WTC11 (cell line): ENCODE results near the gene NDC1. TPM values are rescaled to one million over a fixed set of nuclear protein-coding genes. Genes with fewer than 3 reads are reported as not detected.

Source experiments
- ATAC-seq: fragments of 200-7000 bp; cut with Tn5 transposase; 2 replicates; pipeline ENCODE4 v1.10.0; 2021; ENCODE audit warnings: mild to moderate bottlenecking, moderate library complexity
- CTCF ChIA-PET: fragments of 300-600 bp; sonication (Branson Sonifier 250); formaldehyde crosslinking; loops from one replicate; lab custom pipeline; 2021; ENCODE audit warnings: antibody characterized with exemption; lab: Charles Lee
- POLR2A ChIA-PET: fragments of 350-600 bp; sonication (Branson Sonifier 250); formaldehyde crosslinking; loops from one replicate; lab custom pipeline; 2021; ENCODE audit warnings: antibody characterized with exemption; lab: Charles Lee
- DNase-seq: peaks from one replicate; pipeline ENCODE4 v3.0.0; 2021; ENCODE audit warnings: low spot score
- H3K27ac Mint-ChIP-seq: 2 replicates; pipeline ENCODE4 v1.8.0; 2021; ENCODE audit warnings: mixed read lengths
- H3K27me3 Mint-ChIP-seq: 2 replicates; pipeline ENCODE4 v1.8.0; 2021; ENCODE audit warnings: low read depth, mild to moderate bottlenecking, moderate library complexity, mixed read lengths
- H3K36me3 Mint-ChIP-seq: 2 replicates; pipeline ENCODE4 v1.8.0; 2021; ENCODE audit warnings: mixed read lengths
- H3K4me1 Mint-ChIP-seq: 2 replicates; pipeline ENCODE4 v1.8.0; 2022; ENCODE audit warnings: mixed read lengths
- H3K4me3 Mint-ChIP-seq: 2 replicates; pipeline ENCODE4 v1.8.0; 2021; ENCODE audit warnings: mild to moderate bottlenecking, moderate library complexity, mixed read lengths
- H3K9me3 Mint-ChIP-seq: 2 replicates; pipeline ENCODE4 v1.8.0; 2021; ENCODE audit warnings: mixed read lengths
- ATF2 ChIP-seq: sonication (generic); formaldehyde crosslinking; IDR thresholded peaks from 2 replicates; pipeline ENCODE4 v1.8.1; 2022; ENCODE audit warnings: low read depth, missing genetic modification reagents, borderline replicate concordance
- CREM ChIP-seq: sonication (generic); formaldehyde crosslinking; IDR thresholded peaks from 2 replicates; pipeline ENCODE4 v1.8.1; 2022; ENCODE audit warnings: mild to moderate bottlenecking, missing genetic modification reagents, moderate library complexity
- FOXJ3 ChIP-seq: sonication (generic); formaldehyde crosslinking; IDR thresholded peaks from 2 replicates; pipeline ENCODE4 v1.9.0; 2021; ENCODE audit warnings: missing genetic modification reagents, mild to moderate bottlenecking, borderline replicate concordance
- HMGA2 ChIP-seq: fragments of 250-450 bp; sonication (Bioruptor Pico); IDR thresholded peaks from 2 replicates; pipeline ENCODE4 v1.4.0; 2021; ENCODE audit warnings: mild to moderate bottlenecking, moderate library complexity
- JUN ChIP-seq: sonication (generic); formaldehyde crosslinking; IDR thresholded peaks from 2 replicates; pipeline ENCODE4 v1.8.0; 2023; ENCODE audit warnings: mild to moderate bottlenecking, missing genetic modification reagents
- MAX ChIP-seq: sonication (generic); formaldehyde crosslinking; IDR thresholded peaks from 2 replicates; pipeline ENCODE4 v1.8.0; 2022; ENCODE audit warnings: mild to moderate bottlenecking, missing genetic modification reagents
- MXD4 ChIP-seq: fragments of 250-450 bp; sonication (Bioruptor Pico); IDR thresholded peaks from 2 replicates; pipeline ENCODE4 v1.8.0; 2021; ENCODE audit warnings: mild to moderate bottlenecking, moderate library complexity, borderline replicate concordance
- NFYB ChIP-seq: sonication (generic); formaldehyde crosslinking; conservative IDR thresholded peaks from 2 replicates; pipeline ENCODE4 v1.8.0; 2022; ENCODE audit warnings: low read depth, missing genetic modification reagents
- OVOL2 ChIP-seq: fragments of 250-450 bp; sonication (Bioruptor Pico); IDR thresholded peaks from 2 replicates; pipeline ENCODE4 v1.9.0; 2021; ENCODE audit warnings: mild to moderate bottlenecking, borderline replicate concordance
- PREB ChIP-seq: sonication (generic); formaldehyde crosslinking; IDR thresholded peaks from 2 replicates; pipeline ENCODE4 v1.8.1; 2022; ENCODE audit warnings: mild to moderate bottlenecking, missing genetic modification reagents, moderate library complexity, borderline replicate concordance
- RELA ChIP-seq: sonication (generic); formaldehyde crosslinking; IDR thresholded peaks from 2 replicates; pipeline ENCODE4 v1.8.1; 2022; ENCODE audit warnings: missing genetic modification reagents, mild to moderate bottlenecking, borderline replicate concordance
- SMAD4 ChIP-seq: sonication (generic); formaldehyde crosslinking; IDR thresholded peaks from 2 replicates; pipeline ENCODE4 v1.8.0; 2022; ENCODE audit warnings: mild to moderate bottlenecking, missing genetic modification reagents
- SOX15 ChIP-seq: fragments of 250-450 bp; sonication (Bioruptor Pico); IDR thresholded peaks from 2 replicates; pipeline ENCODE4 v1.9.0; 2021; ENCODE audit warnings: mild to moderate bottlenecking
- TCF7 ChIP-seq: sonication (generic); formaldehyde crosslinking; IDR thresholded peaks from 2 replicates; pipeline ENCODE4 v1.8.0; 2022; ENCODE audit warnings: mild to moderate bottlenecking, low read depth, missing genetic modification reagents, moderate library complexity
- USF1 ChIP-seq: sonication (generic); formaldehyde crosslinking; IDR thresholded peaks from 2 replicates; pipeline ENCODE4 v1.8.0; 2022; ENCODE audit warnings: mild to moderate bottlenecking, missing genetic modification reagents
- ZNF396 ChIP-seq: fragments of 250-450 bp; sonication (Bioruptor Pico); IDR thresholded peaks from 2 replicates; pipeline ENCODE4 v1.8.0; 2021; ENCODE audit warnings: mild to moderate bottlenecking, moderate library complexity, borderline replicate concordance
- ZNF423 ChIP-seq: fragments of 250-450 bp; sonication (Bioruptor Pico); IDR thresholded peaks from 2 replicates; pipeline ENCODE4 v2.1.2; 2022; ENCODE audit warnings: mild to moderate bottlenecking, moderate library complexity
- total RNA-seq: library from RNA; stranded (reverse); gene quantifications from 3 replicates; pipeline ENCODE4 v1.2.3, GENCODE V29; 2021
- TF ChIP-seq, protein P1 (sequence below): fragments of 250-450 bp; sonication (Bioruptor Pico); IDR thresholded peaks from 2 replicates; pipeline ENCODE4 v1.9.0; 2021; ENCODE audit warnings: mild to moderate bottlenecking
- TF ChIP-seq, protein P2 (sequence below): fragments of 250-450 bp; sonication (Bioruptor Pico); IDR thresholded peaks from 2 replicates; pipeline ENCODE4 v1.9.0; 2021; ENCODE audit warnings: moderate library complexity, mild to moderate bottlenecking, inconsistent platforms, borderline replicate concordance
- TF ChIP-seq, protein P3 (sequence below): fragments of 250-450 bp; sonication (Bioruptor Pico); conservative IDR thresholded peaks from 2 replicates; pipeline ENCODE4 v1.9.0; 2021; ENCODE audit warnings: mild to moderate bottlenecking
- TF ChIP-seq, protein P4 (sequence below): fragments of 250-450 bp; sonication (Bioruptor Pico); IDR thresholded peaks from 2 replicates; pipeline ENCODE4 v1.9.0; 2021; ENCODE audit warnings: mild to moderate bottlenecking
- TF ChIP-seq, protein P5 (sequence below): sonication (generic); formaldehyde crosslinking; IDR thresholded peaks from 2 replicates; pipeline ENCODE4 v1.8.0; 2023; ENCODE audit warnings: missing genetic modification reagents
- TF ChIP-seq, protein P6 (sequence below): sonication (generic); formaldehyde crosslinking; IDR thresholded peaks from 2 replicates; pipeline ENCODE4 v1.8.1; 2023; ENCODE audit warnings: mild to moderate bottlenecking, missing genetic modification reagents, moderate library complexity

NDC1 gene
- total RNA-seq, 1 experiment from 2014 or later: 52.4 TPM

DNA sequence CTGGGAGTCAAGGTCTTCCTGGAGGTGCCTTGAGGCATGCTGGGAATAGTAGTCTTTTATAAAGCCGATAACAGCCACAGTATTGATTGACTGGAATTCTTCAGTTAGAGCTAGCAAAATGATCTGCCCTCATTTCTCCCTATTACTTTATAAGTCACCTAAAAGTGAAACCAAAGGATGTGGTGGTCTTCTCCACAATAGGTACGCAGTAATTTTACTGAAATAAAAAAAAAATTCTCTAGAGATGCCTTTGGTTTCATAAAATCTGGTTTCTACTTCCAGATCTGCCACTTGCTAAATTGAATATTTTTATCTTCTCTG is 518 bp upstream of the NDC1 start:
- POLR2A ChIA-PET: interaction anchor here (1.7 kb wide), 1 partner anchor 107 kb away, joined by 7 read pairs; the partner anchor contains the start of genes IFT25 and LRRC42
- Mint-ChIP-seq H3K27me3 (peaks cover 10% of the 10 kb centered on the region), H3K9me3 (peaks cover 14% of the 10 kb centered on the region), H3K36me3 (peaks cover 26% of the 10 kb centered on the region)
- TF ChIP-seq, protein P1, sequence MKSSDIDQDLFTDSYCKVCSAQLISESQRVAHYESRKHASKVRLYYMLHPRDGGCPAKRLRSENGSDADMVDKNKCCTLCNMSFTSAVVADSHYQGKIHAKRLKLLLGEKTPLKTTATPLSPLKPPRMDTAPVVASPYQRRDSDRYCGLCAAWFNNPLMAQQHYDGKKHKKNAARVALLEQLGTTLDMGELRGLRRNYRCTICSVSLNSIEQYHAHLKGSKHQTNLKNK (CRISPR knock-in tag): no peak
- TF ChIP-seq CREM (CRISPR knock-in tag) (no peak), RELA (no peak), NFYB (CRISPR knock-in tag) (no peak), MAX (no peak), TCF7 (no peak), SMAD4 (CRISPR knock-in tag) (no peak)
- TF ChIP-seq, protein P2, sequence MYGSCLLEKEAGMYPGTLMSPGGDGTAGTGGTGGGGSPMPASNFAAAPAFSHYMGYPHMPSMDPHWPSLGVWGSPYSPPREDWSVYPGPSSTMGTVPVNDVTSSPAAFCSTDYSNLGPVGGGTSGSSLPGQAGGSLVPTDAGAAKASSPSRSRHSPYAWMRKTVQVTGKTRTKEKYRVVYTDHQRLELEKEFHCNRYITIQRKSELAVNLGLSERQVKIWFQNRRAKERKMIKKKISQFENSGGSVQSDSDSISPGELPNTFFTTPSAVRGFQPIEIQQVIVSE: no peak
- TF ChIP-seq, protein P3, sequence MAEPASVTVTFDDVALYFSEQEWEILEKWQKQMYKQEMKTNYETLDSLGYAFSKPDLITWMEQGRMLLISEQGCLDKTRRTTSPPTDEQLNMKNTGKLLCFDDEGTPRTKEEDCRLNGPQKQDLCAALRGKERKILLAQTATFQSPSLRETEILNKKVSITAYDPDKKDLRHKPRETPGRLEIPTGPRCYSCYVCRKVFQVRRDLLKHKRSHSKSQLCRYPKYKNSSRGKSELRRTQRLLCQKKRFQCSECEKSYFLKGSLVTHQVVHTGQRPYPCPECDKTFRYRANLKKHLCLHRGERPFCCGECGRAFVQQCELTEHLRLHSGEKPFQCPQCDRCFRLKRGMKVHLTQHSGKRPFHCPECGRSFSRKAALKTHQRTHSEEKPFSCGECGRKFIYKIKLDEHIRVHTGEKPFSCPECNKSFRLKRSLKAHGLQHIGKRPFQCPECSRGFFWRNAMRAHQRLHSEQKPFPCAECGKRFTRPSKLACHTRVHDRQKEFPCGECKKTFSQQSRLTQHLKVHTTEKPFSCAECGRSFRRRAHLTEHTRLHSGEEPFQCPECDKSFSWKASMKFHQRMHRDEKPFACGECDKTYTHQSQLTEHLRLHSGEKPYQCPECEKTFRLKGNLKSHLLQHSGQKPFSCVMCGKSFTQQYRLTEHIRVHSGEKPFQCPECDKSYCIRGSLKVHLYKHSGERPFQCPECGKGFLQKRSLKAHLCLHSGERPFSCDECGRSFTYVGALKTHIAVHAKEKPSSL (CRISPR knock-in tag): no peak
- TF ChIP-seq, all 79 proteins: peak for 0
- ATAC-seq (no peak), DNase-seq (no peak)
- Mint-ChIP-seq H3K27ac (no peak overlapping the region), H3K4me3 (peak overlapping the region; percentile 99), H3K4me1 (peaks cover 10% of the 10 kb centered on the region)
- CTCF ChIA-PET: interaction anchor here (0.9 to 2.5 kb wide), 5 partner anchors 11 to 107 kb away, joined by 3 to 10 read pairs (median 4); partner anchors contain the start of gene IFT25

DNA sequence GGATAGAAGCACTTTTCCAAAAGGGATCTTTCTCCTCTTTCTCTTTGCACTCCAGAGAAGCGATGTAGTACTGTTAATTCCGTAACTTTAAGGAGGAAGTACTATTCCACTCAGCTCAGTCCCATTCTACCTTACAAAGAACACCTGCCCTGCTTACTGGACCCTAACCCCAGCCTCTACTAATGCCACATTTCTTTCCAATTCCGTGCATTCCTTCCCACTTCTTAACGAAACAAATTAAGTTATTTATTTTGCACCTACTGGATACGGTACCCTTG is 511 bp downstream of the NDC1 start:
- Mint-ChIP-seq H3K9me3 (peaks cover 12% of the 10 kb centered on the region), H3K4me3 (peak overlapping the region; percentile 99), H3K27ac (peak overlapping the region; percentile 95), H3K27me3 (peaks cover 10% of the 10 kb centered on the region), H3K4me1 (peaks cover 10% of the 10 kb centered on the region), H3K36me3 (peaks cover 27% of the 10 kb centered on the region)
- no peak for DNase-seq
- ATAC-seq: no peak
- ChIA-PET POLR2A (interaction anchor here (1.7 kb wide), 1 partner anchor 108 kb away, joined by 7 read pairs; the partner anchor contains the start of genes IFT25 and LRRC42), CTCF (interaction anchor here (1.0 to 2.5 kb wide), 5 partner anchors 11 to 108 kb away, joined by 3 to 10 read pairs (median 3); partner anchors contain the start of gene IFT25)
- no peak for TF ChIP-seq USF1 (CRISPR knock-in tag)
- TF ChIP-seq ZNF396 (CRISPR knock-in tag): no peak
- no peak for TF ChIP-seq FOXJ3 (CRISPR knock-in tag)
- no peak for TF ChIP-seq ZNF423
- TF ChIP-seq CREM (CRISPR knock-in tag): no peak
- TF ChIP-seq, protein P2: no peak
- no peak for TF ChIP-seq JUN (CRISPR knock-in tag)
- TF ChIP-seq, protein P4, sequence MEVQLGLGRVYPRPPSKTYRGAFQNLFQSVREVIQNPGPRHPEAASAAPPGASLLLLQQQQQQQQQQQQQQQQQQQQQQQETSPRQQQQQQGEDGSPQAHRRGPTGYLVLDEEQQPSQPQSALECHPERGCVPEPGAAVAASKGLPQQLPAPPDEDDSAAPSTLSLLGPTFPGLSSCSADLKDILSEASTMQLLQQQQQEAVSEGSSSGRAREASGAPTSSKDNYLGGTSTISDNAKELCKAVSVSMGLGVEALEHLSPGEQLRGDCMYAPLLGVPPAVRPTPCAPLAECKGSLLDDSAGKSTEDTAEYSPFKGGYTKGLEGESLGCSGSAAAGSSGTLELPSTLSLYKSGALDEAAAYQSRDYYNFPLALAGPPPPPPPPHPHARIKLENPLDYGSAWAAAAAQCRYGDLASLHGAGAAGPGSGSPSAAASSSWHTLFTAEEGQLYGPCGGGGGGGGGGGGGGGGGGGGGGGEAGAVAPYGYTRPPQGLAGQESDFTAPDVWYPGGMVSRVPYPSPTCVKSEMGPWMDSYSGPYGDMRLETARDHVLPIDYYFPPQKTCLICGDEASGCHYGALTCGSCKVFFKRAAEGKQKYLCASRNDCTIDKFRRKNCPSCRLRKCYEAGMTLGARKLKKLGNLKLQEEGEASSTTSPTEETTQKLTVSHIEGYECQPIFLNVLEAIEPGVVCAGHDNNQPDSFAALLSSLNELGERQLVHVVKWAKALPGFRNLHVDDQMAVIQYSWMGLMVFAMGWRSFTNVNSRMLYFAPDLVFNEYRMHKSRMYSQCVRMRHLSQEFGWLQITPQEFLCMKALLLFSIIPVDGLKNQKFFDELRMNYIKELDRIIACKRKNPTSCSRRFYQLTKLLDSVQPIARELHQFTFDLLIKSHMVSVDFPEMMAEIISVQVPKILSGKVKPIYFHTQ (CRISPR knock-in tag): no peak
- TF ChIP-seq HMGA2: no peak
- TF ChIP-seq RELA: no peak
- no peak for TF ChIP-seq MXD4
- TF ChIP-seq SOX15 (CRISPR knock-in tag): no peak
- TF ChIP-seq, protein P5, sequence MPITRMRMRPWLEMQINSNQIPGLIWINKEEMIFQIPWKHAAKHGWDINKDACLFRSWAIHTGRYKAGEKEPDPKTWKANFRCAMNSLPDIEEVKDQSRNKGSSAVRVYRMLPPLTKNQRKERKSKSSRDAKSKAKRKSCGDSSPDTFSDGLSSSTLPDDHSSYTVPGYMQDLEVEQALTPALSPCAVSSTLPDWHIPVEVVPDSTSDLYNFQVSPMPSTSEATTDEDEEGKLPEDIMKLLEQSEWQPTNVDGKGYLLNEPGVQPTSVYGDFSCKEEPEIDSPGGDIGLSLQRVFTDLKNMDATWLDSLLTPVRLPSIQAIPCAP: no peak
- no peak for TF ChIP-seq ATF2 (CRISPR knock-in tag)
- no peak for TF ChIP-seq PREB (CRISPR knock-in tag)
- TF ChIP-seq, protein P6, sequence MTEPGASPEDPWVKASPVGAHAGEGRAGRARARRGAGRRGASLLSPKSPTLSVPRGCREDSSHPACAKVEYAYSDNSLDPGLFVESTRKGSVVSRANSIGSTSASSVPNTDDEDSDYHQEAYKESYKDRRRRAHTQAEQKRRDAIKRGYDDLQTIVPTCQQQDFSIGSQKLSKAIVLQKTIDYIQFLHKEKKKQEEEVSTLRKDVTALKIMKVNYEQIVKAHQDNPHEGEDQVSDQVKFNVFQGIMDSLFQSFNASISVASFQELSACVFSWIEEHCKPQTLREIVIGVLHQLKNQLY (CRISPR knock-in tag): no peak
- no peak for TF ChIP-seq OVOL2 (CRISPR knock-in tag)
